Tibial artery (tissue), 4 donors: ENCODE results near the gene SLC1A7.
"Not testable (repeated sequence)": the region's sequence is repeated elsewhere in the genome, so short reads cannot be mapped to it uniquely, and the experiment has no call there.

Source experiments
- DNase-seq, 2 donors: peaks; one replicate each; pipeline ENCODE4 v3.0.0-alpha.2; 2019
- H3K27ac ChIP-seq, 2 donors: fragments of 200-600 bp; sonication (generic) in 1 of 2; 1 replicate in 1 of 2; 2 replicates in 1 of 2; pipeline ENCODE4 v1.5.1; 2018 to 2019; ENCODE audit warnings: mild to moderate bottlenecking in 1 of 2
- H3K27me3 ChIP-seq, 2 donors: fragments of 200-600 bp; sonication (generic) in 1 of 2; one replicate each; pipeline versions ENCODE4 v1.5.1 to v1.6.0; 2016 to 2019
- H3K36me3 ChIP-seq, 3 donors: fragments of 200-600 bp; sonication (generic) in 2 of 3; one replicate each; pipeline ENCODE4 v1.5.1; 2016 to 2019; ENCODE audit warnings: mild to moderate bottlenecking in 2 of 3
- H3K4me1 ChIP-seq, 4 donors: fragments of 200-600 bp; sonication (generic) in 2 of 4; 1 replicate in 3 of 4; 2 replicates in 1 of 4; pipeline ENCODE4 v1.5.1; 2016 to 2019
- H3K4me3 ChIP-seq, 2 donors: fragments of 200-600 bp; sonication (generic) in 1 of 2; 1 replicate in 1 of 2; 2 replicates in 1 of 2; pipeline ENCODE4 v1.5.1; 2018 to 2019; ENCODE audit warnings: mild to moderate bottlenecking in 2 of 2
- H3K9me3 ChIP-seq, 3 donors: fragments of 200-600 bp; sonication (generic) in 1 of 3; one replicate each; pipeline ENCODE4 v1.5.1; 2016 to 2019
- intact Hi-C: fragments of 100-400 bp; cut with DNase I; formaldehyde crosslinking; loops from one replicate; pipeline ENCODE4 v1.15.0; 2023; ENCODE audit warnings: low total_unique reads
- TF ChIP-seq, protein P1 (sequence below), 2 experiments: fragments of 200-600 bp in 1 of 2; fragments of 450-650 bp in 1 of 2; IDR thresholded peaks; one replicate each; pipeline ENCODE4 v1.5.1; 2017 to 2019; ENCODE audit warnings: antibody characterized with exemption in 2 of 2, mild to moderate bottlenecking in 1 of 2, moderate library complexity in 1 of 2

SLC1A7 gene

DNA sequence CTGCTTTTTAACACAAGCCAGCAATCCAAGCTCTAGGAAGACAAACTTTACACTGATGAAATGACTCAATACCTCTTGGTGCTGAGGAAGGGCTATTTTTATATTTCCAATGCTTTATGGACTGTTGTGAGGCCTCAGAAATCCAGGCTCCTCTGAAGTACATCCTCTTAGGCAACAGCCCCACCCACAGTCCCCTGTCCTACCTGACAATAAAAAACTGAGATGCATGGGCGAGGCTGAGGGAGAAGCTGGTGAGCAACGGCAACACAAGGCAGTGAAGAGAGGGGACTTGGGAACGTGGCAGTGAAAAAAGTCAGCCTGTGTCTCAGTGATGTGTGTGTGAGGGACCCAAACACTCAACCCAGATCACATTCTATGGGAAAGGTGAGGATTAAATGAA lies 44.1 kb upstream of the SLC1A7 start:
- Histone ChIP-seq H3K27ac (no peak overlapping the region), H3K9me3 (no peaks in the 10 kb centered on the region), H3K36me3 (no peaks in the 10 kb centered on the region), H3K4me3 (no peak overlapping the region), H3K4me1 (peaks cover 0 to 8% (median 4%) of the 10 kb centered on the region in 4 donors), H3K27me3 (no peaks in the 10 kb centered on the region)
- TF ChIP-seq, protein P1, sequence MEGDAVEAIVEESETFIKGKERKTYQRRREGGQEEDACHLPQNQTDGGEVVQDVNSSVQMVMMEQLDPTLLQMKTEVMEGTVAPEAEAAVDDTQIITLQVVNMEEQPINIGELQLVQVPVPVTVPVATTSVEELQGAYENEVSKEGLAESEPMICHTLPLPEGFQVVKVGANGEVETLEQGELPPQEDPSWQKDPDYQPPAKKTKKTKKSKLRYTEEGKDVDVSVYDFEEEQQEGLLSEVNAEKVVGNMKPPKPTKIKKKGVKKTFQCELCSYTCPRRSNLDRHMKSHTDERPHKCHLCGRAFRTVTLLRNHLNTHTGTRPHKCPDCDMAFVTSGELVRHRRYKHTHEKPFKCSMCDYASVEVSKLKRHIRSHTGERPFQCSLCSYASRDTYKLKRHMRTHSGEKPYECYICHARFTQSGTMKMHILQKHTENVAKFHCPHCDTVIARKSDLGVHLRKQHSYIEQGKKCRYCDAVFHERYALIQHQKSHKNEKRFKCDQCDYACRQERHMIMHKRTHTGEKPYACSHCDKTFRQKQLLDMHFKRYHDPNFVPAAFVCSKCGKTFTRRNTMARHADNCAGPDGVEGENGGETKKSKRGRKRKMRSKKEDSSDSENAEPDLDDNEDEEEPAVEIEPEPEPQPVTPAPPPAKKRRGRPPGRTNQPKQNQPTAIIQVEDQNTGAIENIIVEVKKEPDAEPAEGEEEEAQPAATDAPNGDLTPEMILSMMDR (IDR thresholded peaks at IDR 0.05), result no peak
- DNase-seq, result no peak
- intact Hi-C loops, result loop anchor here (10.0 kb wide), 1 partner anchor 462 kb away; the partner anchor contains the start of gene ZYG11B

DNA sequence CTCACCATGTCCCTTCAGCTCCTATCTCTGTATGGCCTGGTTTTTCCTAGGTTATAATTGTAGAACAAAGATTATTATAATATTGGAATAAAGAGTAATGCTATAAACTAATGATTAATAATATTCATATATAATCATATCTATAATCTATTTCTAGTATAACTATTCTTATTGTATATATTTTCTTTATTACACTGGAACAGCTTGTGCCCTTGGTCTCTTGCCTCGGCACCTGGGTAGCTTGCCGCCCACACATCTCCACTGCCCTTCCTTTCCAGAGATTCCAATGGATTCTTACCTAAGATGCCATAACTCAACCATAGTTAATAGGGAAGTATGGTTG lies 43.5 kb upstream of the SLC1A7 start:
- TF ChIP-seq, protein P1 (IDR thresholded peaks at IDR 0.05), result peak in 1 of 2 experiments; percentile 3
- not testable (repeated sequence) for H3K27ac ChIP-seq, H3K27me3 ChIP-seq, H3K4me3 ChIP-seq, H3K36me3 ChIP-seq, H3K9me3 ChIP-seq, H3K4me1 ChIP-seq, DNase-seq
- intact Hi-C loops, result loop anchor here (10.0 kb wide), 1 partner anchor 461 kb away; the partner anchor contains the start of gene ZYG11B

DNA sequence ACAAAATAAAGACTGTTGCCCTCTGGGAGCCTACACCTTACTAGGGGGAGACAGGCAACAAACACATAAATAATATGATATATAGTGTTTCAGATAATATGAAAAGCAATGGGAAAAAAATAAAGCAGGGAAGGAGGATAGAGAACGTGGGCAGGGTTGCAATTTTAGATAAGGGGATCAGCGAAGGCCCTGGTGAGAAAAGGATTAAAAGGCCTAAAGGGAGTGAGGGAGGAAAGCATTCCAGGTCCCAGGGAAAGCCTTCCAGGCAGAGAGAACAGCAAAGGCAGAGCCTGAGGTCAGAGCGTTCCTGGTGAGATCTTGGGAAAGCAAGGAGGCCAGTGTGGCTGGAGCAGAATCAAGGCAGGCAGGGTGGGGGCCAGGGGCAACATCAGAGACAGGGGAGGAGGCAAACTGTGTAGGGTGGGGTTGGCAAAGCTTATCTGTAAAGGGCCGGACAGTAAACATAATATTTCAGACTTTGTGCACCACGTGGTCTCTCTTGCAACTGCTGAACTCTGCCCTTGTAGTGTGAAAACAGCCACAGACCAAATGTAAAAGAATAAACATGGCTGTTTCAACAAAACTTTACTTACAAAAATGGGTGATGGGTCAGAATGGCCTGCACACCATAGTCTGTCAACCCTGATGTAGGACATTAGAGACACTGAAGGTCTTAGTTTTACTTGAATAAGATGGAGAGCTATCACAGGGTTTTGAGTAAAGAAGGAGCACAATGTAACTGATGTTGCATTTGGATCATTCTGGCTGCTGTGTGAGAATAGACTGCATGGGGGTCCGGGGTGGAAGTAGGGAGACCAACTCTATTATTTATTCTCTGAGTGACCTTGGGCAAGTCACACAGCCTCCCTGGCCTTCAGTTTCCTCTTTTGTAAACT lies 40.9 kb upstream of the SLC1A7 start:
- Histone ChIP-seq H3K4me1 (peaks cover 0 to 8% (median 4%) of the 10 kb centered on the region in 4 donors), H3K36me3 (no peaks in the 10 kb centered on the region), H3K4me3 (no peak overlapping the region), H3K27me3 (no peaks in the 10 kb centered on the region), H3K9me3 (no peaks in the 10 kb centered on the region), H3K27ac (no peak overlapping the region)
- TF ChIP-seq, protein P1 (IDR thresholded peaks at IDR 0.05), result no peak
- intact Hi-C loops, result loop anchor here (10.0 kb wide), 1 partner anchor 459 kb away; the partner anchor contains the start of gene ZYG11B
- peak in 1 of 2 donors; percentile 39 for DNase-seq

DNA sequence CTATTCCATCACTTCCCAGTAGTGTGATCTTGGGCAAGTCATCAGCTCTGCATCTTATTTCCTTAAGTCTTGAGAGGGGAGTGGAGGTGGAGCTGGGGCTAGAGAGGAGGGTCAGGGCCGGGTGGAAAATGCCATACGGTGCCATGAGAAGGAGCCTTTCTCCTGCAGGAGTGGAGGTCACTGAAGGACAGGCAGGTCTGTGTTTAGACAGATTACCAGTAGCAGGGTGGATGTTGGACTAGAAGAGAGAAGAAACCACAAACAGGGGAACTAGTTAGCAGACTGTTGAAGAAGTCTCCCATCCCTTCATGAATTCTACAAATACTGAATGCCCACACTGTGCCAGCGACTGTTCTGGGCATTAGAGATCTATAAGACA lies 40.3 kb upstream of the SLC1A7 start:
- intact Hi-C loops, result loop anchor here (10.0 kb wide), 1 partner anchor 458 kb away; the partner anchor contains the start of gene ZYG11B
- H3K27ac ChIP-seq, result no peak overlapping the region

DNA sequence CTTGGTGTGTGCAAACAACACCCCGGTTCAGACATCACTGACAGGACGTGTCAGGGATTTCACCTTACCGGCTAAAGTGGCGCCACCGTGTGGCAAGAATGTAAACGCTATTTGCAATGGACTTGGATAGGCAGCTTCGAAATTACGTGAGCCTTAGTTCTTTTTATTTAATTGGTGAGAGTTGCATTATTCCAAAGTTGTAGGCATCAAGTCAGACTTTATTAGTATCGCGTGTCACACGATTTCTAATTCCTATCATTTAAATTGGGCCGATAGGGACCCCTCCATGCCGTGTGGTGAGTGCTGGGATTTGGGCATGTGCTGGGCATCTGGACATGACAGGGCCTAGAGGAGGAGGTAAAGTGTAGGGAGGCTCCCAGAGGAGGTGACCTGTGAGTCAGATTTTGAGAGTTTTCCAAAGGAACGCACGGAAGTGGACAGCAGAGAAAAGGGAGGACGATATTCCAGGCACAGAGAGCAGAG lies 39.7 kb upstream of the SLC1A7 start:
- H3K36me3 ChIP-seq, result no peaks in the 10 kb centered on the region
- no peak overlapping the region for H3K27ac ChIP-seq
- intact Hi-C loops, result loop anchor here (10.0 kb wide), 1 partner anchor 457 kb away; the partner anchor contains the start of gene ZYG11B
- H3K27me3 ChIP-seq, result no peaks in the 10 kb centered on the region
- peaks cover 0 to 12% (median 4%) of the 10 kb centered on the region in 4 donors for H3K4me1 ChIP-seq
- H3K4me3 ChIP-seq, result no peak overlapping the region
- peak; percentile 85 to 87 for DNase-seq
- no peaks in the 10 kb centered on the region for H3K9me3 ChIP-seq
- TF ChIP-seq, protein P1 (IDR thresholded peaks at IDR 0.05), result peak; percentile 79 to 85

More for the DNA sequence above, 40.3 kb upstream of the SLC1A7 start:
- no peak overlapping the region for H3K4me3 ChIP-seq
- H3K36me3 ChIP-seq, result no peaks in the 10 kb centered on the region
- no peaks in the 10 kb centered on the region for H3K9me3 ChIP-seq
- H3K4me1 ChIP-seq, result peaks cover 0 to 8% (median 4%) of the 10 kb centered on the region in 4 donors
- no peak for DNase-seq
- TF ChIP-seq, protein P1 (IDR thresholded peaks at IDR 0.05), result no peak
- H3K27me3 ChIP-seq, result no peaks in the 10 kb centered on the region
